Large intestine (tissue), 12 donors: Measurements from ENCODE around the gene DDX60. TPM values are rescaled to one million over a fixed set of nuclear protein-coding genes. Genes with fewer than 3 reads are reported as not detected.

ENCODE experiments used
- DNase-seq, 2 donors: peaks; one replicate each; pipeline versions ENCODE4 v3.0.0 to v3.0.0-alpha.2; 2013
- H3K27ac ChIP-seq: one replicate; pipeline ENCODE4 v1.5.1; 2013; ENCODE audit warnings: low read length
- H3K27me3 ChIP-seq: 2 replicates; pipeline ENCODE4 v1.6.1; 2013; ENCODE audit warnings: low read length; ENCODE audit not compliant: control insufficient read depth, insufficient read depth
- H3K36me3 ChIP-seq: 2 replicates; pipeline ENCODE4 v1.6.1; 2013; ENCODE audit warnings: low read length; ENCODE audit not compliant: control insufficient read depth, insufficient read depth
- H3K4me1 ChIP-seq: one replicate; pipeline ENCODE4 v1.6.1; 2013; ENCODE audit warnings: low read length; ENCODE audit not compliant: control insufficient read depth, insufficient read depth
- H3K4me3 ChIP-seq: one replicate; pipeline ENCODE4 v1.5.1; 2013; ENCODE audit warnings: low read length
- H3K9me3 ChIP-seq: one replicate; pipeline ENCODE4 v1.6.1; 2013; ENCODE audit warnings: mild to moderate bottlenecking, low read depth, low read length, moderate library complexity; ENCODE audit not compliant: control insufficient read depth
- WGBS: methylation state at CpG from one replicate; pipeline ENCODE4 v1.1.5; 2013; ENCODE audit warnings: low lambda C conversion rate; ENCODE audit not compliant: insufficient coverage; 5-methylcytosine and 5-hydroxymethylcytosine counted together
- long read RNA-seq, 11 donors: transcript quantifications; one replicate each; lab custom pipeline, GENCODE V29; 2026
- polyA plus RNA-seq: library from polyadenylated mRNA; unstranded; fragments of 120-200 nt; gene quantifications from one replicate; pipeline ENCODE4 v1.2.1, GENCODE V29; 2013

Gene DDX60
- polyA plus RNA-seq, result 21.4 TPM
- long read RNA-seq, donor 1, result 0 reads
- long read RNA-seq, donor 2, full-length matches to known transcripts, result 1 of 1 reads
- long read RNA-seq, donor 2, partial matches to known transcripts, result 0 of 1 reads
- long read RNA-seq, donor 2, other reads (novel, unspliced or antisense), result 0 of 1 reads
- long read RNA-seq, donor 3, full-length matches to known transcripts, result 1 of 6 reads
- long read RNA-seq, donor 3, partial matches to known transcripts, result 5 of 6 reads
- long read RNA-seq, donor 3, other reads (novel, unspliced or antisense), result 0 of 6 reads
- long read RNA-seq, donor 4, result 0 reads
- long read RNA-seq, donor 5, result 0 reads
- long read RNA-seq, donor 6, full-length matches to known transcripts, result 1 of 1 reads
- long read RNA-seq, donor 6, partial matches to known transcripts, result 0 of 1 reads
- long read RNA-seq, donor 6, other reads (novel, unspliced or antisense), result 0 of 1 reads
- long read RNA-seq, donor 7, result 0 reads
- long read RNA-seq, donor 8, result 0 reads
- long read RNA-seq, donor 9, full-length matches to known transcripts, result 1 of 1 reads
- long read RNA-seq, donor 9, partial matches to known transcripts, result 0 of 1 reads
- long read RNA-seq, donor 9, other reads (novel, unspliced or antisense), result 0 of 1 reads
- long read RNA-seq, donor 10, full-length matches to known transcripts, result 2 of 2 reads
- long read RNA-seq, donor 10, partial matches to known transcripts, result 0 of 2 reads
- long read RNA-seq, donor 10, other reads (novel, unspliced or antisense), result 0 of 2 reads
- long read RNA-seq, donor 11, result 0 reads

GRCh38 chr4:168318266-168318895 is at the start of gene DDX60:
Gene DDX60 (minus strand): TSS chr4:168318752. CDS start chr4:168311259, 7,493 bp downstream.
- Histone ChIP-seq H3K9me3 (no peaks in the 10 kb centered on the region), H3K27me3 (no peaks in the 10 kb centered on the region), H3K4me1 (peaks cover 10% of the 10 kb centered on the region), H3K4me3 (peak within 1 kb of the TSS; percentile 84), H3K27ac (peak within 1 kb of the TSS; percentile 97), H3K36me3 (no peaks in the 10 kb centered on the region)
- DNase-seq, result peak; percentile 80 to 94
- WGBS, result 8% methylated on average over 2 of the region's 38 CpGs

- Histone ChIP-seq H3K36me3 (peaks cover 10% of the 10 kb centered on the region), H3K27me3 (no peaks in the 10 kb centered on the region), H3K9me3 (peaks cover 2% of the 10 kb centered on the region), H3K4me3 (no peak overlapping the region), H3K4me1 (no peaks in the 10 kb centered on the region), H3K27ac (no peak overlapping the region)
- no CpG with 5 or more reads among the region's 3 CpGs for WGBS
- no peak for DNase-seq
These were observed 48.5 kb upstream of the DDX60 start for GRCh38 chr4:168367065-168367464.

- H3K4me1 ChIP-seq, result no peaks in the 10 kb centered on the region
- no peak for DNase-seq
- H3K4me3 ChIP-seq, result no peak overlapping the region
- no peak overlapping the region for H3K27ac ChIP-seq
- H3K27me3 ChIP-seq, result no peaks in the 10 kb centered on the region
- whole genome bisulfite sequencing, result no CpG with 5 or more reads among the region's 4 CpGs
- H3K9me3 ChIP-seq, result peaks cover 2% of the 10 kb centered on the region
- H3K36me3 ChIP-seq, result peaks cover 19% of the 10 kb centered on the region
These were observed 43.5 kb upstream of the DDX60 start for GRCh38 chr4:168362025-168362401.

DNA sequence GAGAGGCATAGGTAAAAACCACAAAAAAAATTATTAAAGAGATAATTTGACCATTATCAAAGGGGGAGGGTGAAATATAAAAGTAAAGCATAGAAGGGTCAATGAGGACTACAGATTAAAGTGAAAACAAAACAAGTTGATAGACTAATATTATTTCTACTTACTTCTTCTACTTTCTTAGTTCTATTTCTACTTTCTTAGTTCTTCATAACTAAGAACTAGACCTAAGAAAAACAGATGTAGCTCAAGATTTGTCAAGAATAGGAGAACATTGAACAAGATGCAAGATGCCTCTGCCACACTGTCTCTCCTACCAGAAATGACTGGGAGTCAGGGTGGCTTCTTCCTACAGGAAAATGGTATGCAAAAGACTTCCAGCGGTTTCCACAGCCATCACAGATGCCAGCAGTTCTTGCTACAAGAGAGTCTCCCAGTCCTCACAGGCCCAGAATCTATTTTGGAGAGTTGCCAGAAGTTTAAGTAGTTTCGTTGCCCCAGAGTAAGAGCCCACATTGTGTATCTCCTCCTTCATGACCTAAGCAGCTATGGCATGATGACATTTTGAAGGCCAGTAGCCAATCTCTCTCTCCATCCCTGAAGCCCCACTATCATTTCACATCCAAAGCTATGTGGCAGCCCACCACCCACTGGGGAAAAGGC is 42.9 kb upstream of the DDX60 start:
- no peaks in the 10 kb centered on the region for H3K4me1 ChIP-seq
- WGBS, result no CpG with 5 or more reads among the region's 2 CpGs
- H3K36me3 ChIP-seq, result peaks cover 19% of the 10 kb centered on the region
- no peak for DNase-seq
- no peak overlapping the region for H3K27ac ChIP-seq
- no peaks in the 10 kb centered on the region for H3K27me3 ChIP-seq
- no peak overlapping the region for H3K4me3 ChIP-seq
- peaks cover 2% of the 10 kb centered on the region for H3K9me3 ChIP-seq

GRCh38 chr4:168360271-168360670 is 41.7 kb upstream of the DDX60 start:
- no peak for DNase-seq
- peaks cover 19% of the 10 kb centered on the region for H3K36me3 ChIP-seq
- H3K4me3 ChIP-seq, result no peak overlapping the region
- WGBS, result no CpG with 5 or more reads among the region's 2 CpGs
- H3K27ac ChIP-seq, result no peak overlapping the region
- H3K9me3 ChIP-seq, result no peaks in the 10 kb centered on the region
- no peaks in the 10 kb centered on the region for H3K4me1 ChIP-seq
- H3K27me3 ChIP-seq, result no peaks in the 10 kb centered on the region

GRCh38 chr4:168357941-168358340 is 39.4 kb upstream of the DDX60 start:
- DNase-seq, result no peak
- Histone ChIP-seq H3K27ac (no peak overlapping the region), H3K4me1 (no peaks in the 10 kb centered on the region), H3K4me3 (no peak overlapping the region), H3K36me3 (peaks cover 17% of the 10 kb centered on the region), H3K9me3 (no peaks in the 10 kb centered on the region), H3K27me3 (no peaks in the 10 kb centered on the region)
- 50% methylated on average over 2 of the region's 2 CpGs for WGBS

DNA sequence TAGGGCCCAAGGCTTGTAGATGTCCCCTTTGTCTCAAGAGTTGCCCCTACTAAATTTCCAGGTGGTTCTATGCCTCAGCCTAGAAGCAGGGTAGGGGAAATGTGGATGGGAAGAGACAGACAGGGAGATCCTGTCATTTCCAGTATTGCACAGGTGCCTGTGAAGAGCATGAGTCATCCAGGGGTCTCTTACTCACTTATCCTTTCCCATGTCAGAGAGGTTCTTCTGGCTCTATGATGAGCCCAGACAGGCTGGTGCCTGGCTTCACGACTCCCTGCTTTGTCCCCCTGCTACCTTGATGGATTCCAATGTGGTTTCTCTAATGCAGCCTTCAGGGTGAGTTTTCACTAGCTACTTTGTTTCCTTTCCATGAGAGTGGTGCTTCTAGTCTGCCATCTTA is 35.2 kb upstream of the DDX60 start:
- H3K4me3 ChIP-seq, result no peak overlapping the region
- no peak overlapping the region for H3K27ac ChIP-seq
- 100% methylated on average over 1 of the region's 1 CpG for WGBS
- no peaks in the 10 kb centered on the region for H3K9me3 ChIP-seq
- no peaks in the 10 kb centered on the region for H3K4me1 ChIP-seq
- DNase-seq, result no peak
- H3K27me3 ChIP-seq, result no peaks in the 10 kb centered on the region
- peaks cover 3% of the 10 kb centered on the region for H3K36me3 ChIP-seq

DNA sequence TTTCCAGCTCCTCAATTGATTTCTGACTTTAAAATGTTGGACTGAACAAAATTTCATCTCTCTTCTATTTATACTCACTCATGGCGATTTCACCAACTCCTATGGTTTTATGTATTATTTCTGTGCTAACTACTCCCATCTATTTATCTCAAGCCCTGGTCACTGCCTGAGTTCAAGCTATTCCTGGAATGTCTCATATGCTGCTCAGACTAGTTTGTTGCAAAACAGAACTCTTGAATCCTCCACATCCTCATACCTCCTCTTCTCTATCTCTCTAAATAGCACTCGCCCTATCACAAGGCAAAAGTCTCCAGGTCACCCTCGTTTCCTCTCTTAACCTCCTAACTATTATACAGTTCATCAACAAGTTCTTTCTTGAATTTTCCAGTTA is 19.0 kb upstream of the DDX60 start:
- DNase-seq, result no peak
- Histone ChIP-seq H3K36me3 (no peaks in the 10 kb centered on the region), H3K27me3 (no peaks in the 10 kb centered on the region), H3K9me3 (no peaks in the 10 kb centered on the region), H3K4me1 (no peaks in the 10 kb centered on the region), H3K4me3 (no peak overlapping the region), H3K27ac (no peak overlapping the region)
- WGBS, result 100% methylated on average over 3 of the region's 3 CpGs

GRCh38 chr4:168336837-168337549 is 18.4 kb upstream of the DDX60 start:
- WGBS, result 88% methylated on average over 3 of the region's 3 CpGs
- Histone ChIP-seq H3K27ac (no peak overlapping the region), H3K9me3 (no peaks in the 10 kb centered on the region), H3K4me1 (no peaks in the 10 kb centered on the region), H3K4me3 (no peak overlapping the region), H3K36me3 (no peaks in the 10 kb centered on the region), H3K27me3 (no peaks in the 10 kb centered on the region)
- no peak for DNase-seq

GRCh38 chr4:168335621-168336020 is 17.1 kb upstream of the DDX60 start:
- DNase-seq, result peak in 1 of 2 donors; percentile 9
- H3K4me3 ChIP-seq, result no peak overlapping the region
- H3K27ac ChIP-seq, result no peak overlapping the region
- H3K9me3 ChIP-seq, result no peaks in the 10 kb centered on the region
- H3K4me1 ChIP-seq, result no peaks in the 10 kb centered on the region
- no peaks in the 10 kb centered on the region for H3K36me3 ChIP-seq
- no peaks in the 10 kb centered on the region for H3K27me3 ChIP-seq
